ENCODE results near the gene TCF3. TPM values are rescaled to one million over a fixed set of nuclear protein-coding genes. Genes with fewer than 3 reads are reported as not detected.

The TCF3 gene
- total RNA-seq, 6 donors from 2014 or later, result 32.9 to 88.2 (median 53.3) TPM

- no peaks in the 10 kb centered on the region for H3K36me3 ChIP-seq
- no peak for TF ChIP-seq POLR2AphosphoS5 (IDR thresholded peaks at IDR 0.05)
- no peak for TF ChIP-seq CTCF (IDR thresholded peaks at IDR 0.05)
- TF ChIP-seq EP300 (IDR thresholded peaks at IDR 0.05), result no peak
- TF ChIP-seq POLR2A (IDR thresholded peaks at IDR 0.05), result no peak
- H3K27ac ChIP-seq, result no peak overlapping the region
- ATAC-seq (ENCODE audit: low FRiP score in 2 of 2) (no peak), DNase-seq (no peak)
- no peaks in the 10 kb centered on the region for H3K9me3 ChIP-seq
- no peak overlapping the region for H3K4me3 ChIP-seq
- peaks cover 8 to 18% (median 10%) of the 10 kb centered on the region in 4 donors for H3K4me1 ChIP-seq
- 48 to 65% methylated on average over 12 to 26 of the region's 27 CpGs for WGBS, 2 donors
- H3K27me3 ChIP-seq, result peaks cover 0 to 39% (median 18%) of the 10 kb centered on the region in 4 donors
These were observed 24.2 kb upstream of the TCF3 start for GRCh38 chr19:1676351-1677266.

- ATAC-seq (ENCODE audit: low FRiP score in 2 of 2) (no peak), DNase-seq (peak in 1 of 2 donors; percentile 83)
- no peak overlapping the region for H3K4me3 ChIP-seq
- H3K4me1 ChIP-seq, result peaks cover 8 to 18% (median 11%) of the 10 kb centered on the region in 4 donors
- H3K27me3 ChIP-seq, result peaks cover 0 to 47% (median 21%) of the 10 kb centered on the region in 4 donors
- H3K9me3 ChIP-seq, result no peaks in the 10 kb centered on the region
- H3K27ac ChIP-seq, result no peak overlapping the region
- 14 to 15% methylated on average over 15 to 56 of the region's 62 CpGs for WGBS, 2 donors
- no peaks in the 10 kb centered on the region for H3K36me3 ChIP-seq
- TF ChIP-seq POLR2A (IDR thresholded peaks at IDR 0.05) (no peak), POLR2AphosphoS5 (IDR thresholded peaks at IDR 0.05) (no peak), CTCF (IDR thresholded peaks at IDR 0.05) (no peak), EP300 (IDR thresholded peaks at IDR 0.05) (no peak)
These were observed 23.4 kb upstream of the TCF3 start for GRCh38 chr19:1675633-1676350.

- Histone ChIP-seq H3K27ac (no peak overlapping the region), H3K4me1 (peaks cover 8 to 18% (median 11%) of the 10 kb centered on the region in 4 donors), H3K9me3 (no peaks in the 10 kb centered on the region), H3K4me3 (no peak overlapping the region), H3K27me3 (peaks cover 0 to 54% (median 23%) of the 10 kb centered on the region in 4 donors), H3K36me3 (no peaks in the 10 kb centered on the region)
- DNase-seq (no peak), ATAC-seq (ENCODE audit: low FRiP score in 2 of 2) (no peak)
- 38% methylated on average over 8 of the region's 8 CpGs; no CpG with 5 or more reads in 1 of the 2 donors for WGBS, 2 donors
- TF ChIP-seq POLR2AphosphoS5 (IDR thresholded peaks at IDR 0.05), result no peak
- no peak for TF ChIP-seq POLR2A (IDR thresholded peaks at IDR 0.05)
- no peak for TF ChIP-seq CTCF (IDR thresholded peaks at IDR 0.05)
- TF ChIP-seq EP300 (IDR thresholded peaks at IDR 0.05), result no peak
These were observed 21.9 kb upstream of the TCF3 start for GRCh38 chr19:1674293-1674679.

- WGBS, 2 donors, result 55 to 65% methylated on average over 12 to 15 of the region's 16 CpGs
- Histone ChIP-seq H3K4me3 (no peak overlapping the region), H3K4me1 (peaks cover 8 to 18% (median 12%) of the 10 kb centered on the region in 4 donors), H3K36me3 (no peaks in the 10 kb centered on the region), H3K27ac (no peak overlapping the region), H3K9me3 (no peaks in the 10 kb centered on the region), H3K27me3 (peaks cover 0 to 59% (median 28%) of the 10 kb centered on the region in 4 donors)
- ATAC-seq (ENCODE audit: low FRiP score in 2 of 2) (no peak), DNase-seq (no peak)
- TF ChIP-seq POLR2A (IDR thresholded peaks at IDR 0.05), result no peak
- no peak for TF ChIP-seq EP300 (IDR thresholded peaks at IDR 0.05)
- no peak for TF ChIP-seq POLR2AphosphoS5 (IDR thresholded peaks at IDR 0.05)
- TF ChIP-seq CTCF (IDR thresholded peaks at IDR 0.05), result no peak
These were observed 21.4 kb upstream of the TCF3 start for GRCh38 chr19:1673645-1674292.
